HFF-Myc (cell line): ENCODE data around the gene SCLY.

Experiments used
- DNase-seq: peaks from one replicate; pipeline ENCODE4 v3.0.0-alpha.2; 2011; ENCODE audit warnings: low read depth; ENCODE audit errors: extremely low read depth
- H3K4me3 ChIP-seq: replicated peaks from 2 replicates; pipeline ENCODE4 v1.5.1; 2011; ENCODE audit warnings: low read depth, mild to moderate bottlenecking, control low read depth, low read length
- CTCF ChIP-seq: IDR thresholded peaks from 2 replicates; pipeline ENCODE4 v1.5.1; 2012; ENCODE audit warnings: mild to moderate bottlenecking, low read depth, low read length, control low read depth; ENCODE audit errors: missing control alignments

Gene SCLY

GRCh38 chr2:238039151-238039550 is 21.6 kb upstream of the SCLY start:
- TF ChIP-seq CTCF = no peak
- DNase-seq = no peak
- H3K4me3 ChIP-seq = no peak overlapping the region

- DNase-seq = no peak
- no peak overlapping the region for H3K4me3 ChIP-seq
- no peak for TF ChIP-seq CTCF
These were observed 20.8 kb upstream of the SCLY start for GRCh38 chr2:238039985-238040384.

- no peak for TF ChIP-seq CTCF
- no peak for DNase-seq
- no peak overlapping the region for H3K4me3 ChIP-seq
These were observed 19.9 kb upstream of the SCLY start for GRCh38 chr2:238040918-238041317.

GRCh38 chr2:238042090-238042489 is 18.7 kb upstream of the SCLY start:
- DNase-seq = no peak
- H3K4me3 ChIP-seq = no peak overlapping the region
- TF ChIP-seq CTCF = no peak

- TF ChIP-seq CTCF = no peak
These were observed 17.8 kb upstream of the SCLY start for GRCh38 chr2:238042849-238043584.

GRCh38 chr2:238043851-238044250 is 16.9 kb upstream of the SCLY start:
- DNase-seq = no peak
- no peak overlapping the region for H3K4me3 ChIP-seq
- TF ChIP-seq CTCF = no peak

More at GRCh38 chr2:238042849-238043584, 17.8 kb upstream of the SCLY start:
- H3K4me3 ChIP-seq = no peak overlapping the region
- DNase-seq = no peak

GRCh38 chr2:238045575-238045974 is 15.2 kb upstream of the SCLY start:
- TF ChIP-seq CTCF = no peak
- DNase-seq = no peak
- H3K4me3 ChIP-seq = no peak overlapping the region
